Nephron (organoid): ENCODE data around the gene MYADML2.

Experiments used
- H3K27ac Mint-ChIP-seq, 3 experiments: 2 replicates each; pipeline ENCODE4 v1.8.0; 2020; ENCODE audit warnings: mixed read lengths in 3 of 3, mild to moderate bottlenecking in 2 of 3, moderate library complexity in 1 of 3
- H3K27me3 Mint-ChIP-seq: 2 replicates; pipeline ENCODE4 v1.8.0; 2021; ENCODE audit warnings: low read depth, mild to moderate bottlenecking, moderate library complexity, mixed read lengths
- H3K36me3 Mint-ChIP-seq: 2 replicates; pipeline ENCODE4 v1.8.0; 2020; ENCODE audit warnings: low read depth, mixed read lengths
- H3K4me1 Mint-ChIP-seq: 2 replicates; pipeline ENCODE4 v1.8.0; 2020; ENCODE audit warnings: mixed read lengths
- H3K4me3 Mint-ChIP-seq, 3 experiments: 2 replicates each; pipeline ENCODE4 v1.8.0; 2020; ENCODE audit warnings: mild to moderate bottlenecking in 3 of 3, mixed read lengths in 3 of 3, moderate library complexity in 2 of 3
- H3K9me3 Mint-ChIP-seq: 2 replicates; pipeline ENCODE4 v1.8.0; 2020; ENCODE audit warnings: mixed read lengths
- CTCF ChIP-seq, 3 experiments: fragments of 200-600 bp; sonication (generic); IDR thresholded peaks; one replicate each; pipeline ENCODE4 v1.5.0; 2021; ENCODE audit warnings: antibody characterized with exemption in 3 of 3; ENCODE audit not compliant: unreplicated experiment in 3 of 3

The MYADML2 gene

GRCh38 chr17:81900181-81900820 is 46.7 kb downstream of the MYADML2 start:
- no peaks in the 10 kb centered on the region for H3K4me1 Mint-ChIP-seq
- H3K9me3 Mint-ChIP-seq, result no peaks in the 10 kb centered on the region
- no peak overlapping the region for H3K4me3 Mint-ChIP-seq
- H3K36me3 Mint-ChIP-seq, result peaks cover 26% of the 10 kb centered on the region
- no peak for TF ChIP-seq CTCF (IDR thresholded peaks at IDR 0.05; ENCODE audit: unreplicated experiment in 3 of 3)
- peaks cover 16% of the 10 kb centered on the region for H3K27me3 Mint-ChIP-seq
- no peak overlapping the region for H3K27ac Mint-ChIP-seq

- TF ChIP-seq CTCF (IDR thresholded peaks at IDR 0.05; ENCODE audit: unreplicated experiment in 3 of 3), result no peak
- no peaks in the 10 kb centered on the region for H3K4me1 Mint-ChIP-seq
- H3K36me3 Mint-ChIP-seq, result peaks cover 29% of the 10 kb centered on the region
- H3K4me3 Mint-ChIP-seq, result no peak overlapping the region
- no peaks in the 10 kb centered on the region for H3K9me3 Mint-ChIP-seq
- peaks cover 16% of the 10 kb centered on the region for H3K27me3 Mint-ChIP-seq
- no peak overlapping the region for H3K27ac Mint-ChIP-seq
Observed at GRCh38 chr17:81899514-81900166, 47.4 kb downstream of the MYADML2 start.

GRCh38 chr17:81898885-81899284 is 48.1 kb downstream of the MYADML2 start:
- Mint-ChIP-seq H3K9me3 (no peaks in the 10 kb centered on the region), H3K36me3 (peaks cover 29% of the 10 kb centered on the region), H3K27me3 (peaks cover 16% of the 10 kb centered on the region), H3K4me1 (no peaks in the 10 kb centered on the region), H3K27ac (no peak overlapping the region), H3K4me3 (no peak overlapping the region)
- no peak for TF ChIP-seq CTCF (IDR thresholded peaks at IDR 0.05; ENCODE audit: unreplicated experiment in 3 of 3)

- Mint-ChIP-seq H3K27me3 (peaks cover 12% of the 10 kb centered on the region), H3K4me3 (no peak overlapping the region), H3K36me3 (peaks cover 29% of the 10 kb centered on the region), H3K9me3 (no peaks in the 10 kb centered on the region), H3K27ac (no peak overlapping the region), H3K4me1 (no peaks in the 10 kb centered on the region)
- TF ChIP-seq CTCF (IDR thresholded peaks at IDR 0.05; ENCODE audit: unreplicated experiment in 3 of 3), result no peak
Observed at GRCh38 chr17:81898029-81898866, 48.8 kb downstream of the MYADML2 start.

- TF ChIP-seq CTCF (IDR thresholded peaks at IDR 0.05; ENCODE audit: unreplicated experiment in 3 of 3), result no peak
- Mint-ChIP-seq H3K9me3 (no peaks in the 10 kb centered on the region), H3K27me3 (no peaks in the 10 kb centered on the region), H3K36me3 (peaks cover 21% of the 10 kb centered on the region), H3K4me1 (no peaks in the 10 kb centered on the region), H3K27ac (no peak overlapping the region), H3K4me3 (no peak overlapping the region)
Observed at GRCh38 chr17:81895400-81895799, 51.6 kb downstream of the MYADML2 start.
